COLO668 (cell line): ENCODE data around the gene TMEM92.

Source experiments
- DNase-seq: peaks from one replicate; lab custom pipeline; 2025; ENCODE audit not compliant: unreplicated experiment; lab: John Stamatoyannopoulos, UW

TMEM92 gene

GRCh38 chr17:50323060-50323459 lies 48.8 kb downstream of the TMEM92 start:
- no peak for DNase-seq

GRCh38 chr17:50325906-50326305 lies 51.6 kb downstream of the TMEM92 start:
- DNase-seq = no peak

- no peak for DNase-seq
Observed at GRCh38 chr17:50326831-50327364, 52.6 kb downstream of the TMEM92 start.

- no peak for DNase-seq
Observed at GRCh38 chr17:50328363-50329325, 54.4 kb downstream of the TMEM92 start.

GRCh38 chr17:50329716-50330115 lies 55.5 kb downstream of the TMEM92 start:
- DNase-seq = no peak

- no peak for DNase-seq
Observed at GRCh38 chr17:50330151-50330775, 56.0 kb downstream of the TMEM92 start.
